ENCODE results near the gene PARVA. TPM values are rescaled to one million over a fixed set of nuclear protein-coding genes. Genes with fewer than 3 reads are reported as not detected.

Gene PARVA
- total RNA-seq, 1 experiment from 2014 or later = 18.1 TPM

- Histone ChIP-seq H3K9me3 (ENCODE audit: control insufficient read depth, low read depth, low read length) (no peaks in the 10 kb centered on the region), H3K4ac (ENCODE audit: low read depth, low read length) (no peak overlapping the region), H2BK15ac (ENCODE audit: low read depth, low read length) (no peak overlapping the region), H3K23me2 (ENCODE audit: insufficient read length, low read depth, low read length, poor library complexity, severe bottlenecking) (no peaks in the 10 kb centered on the region), H3K4me2 (ENCODE audit: insufficient read depth, insufficient read length, low read length) (no peak overlapping the region), H3K27ac (ENCODE audit: insufficient read length, low read depth, low read length) (no peak overlapping the region), H3K4me1 (ENCODE audit: insufficient read depth, low read length) (peaks cover 7% of the 10 kb centered on the region; the same call in 1 of the 2 replicates), H3K27me3 (ENCODE audit: insufficient read depth, low read length) (no peaks in the 10 kb centered on the region), H3K18ac (ENCODE audit: insufficient read length, low read depth, low read length) (no peak overlapping the region), H3K9ac (ENCODE audit: extremely low read depth, insufficient read length, low read length) (no peak overlapping the region), H4K91ac (ENCODE audit: insufficient read length, low read depth, low read length) (no peak overlapping the region), H4K20me1 (ENCODE audit: control insufficient read depth, insufficient read depth, insufficient read length) (no peaks in the 10 kb centered on the region), H2BK120ac (ENCODE audit: low read depth, low read length, poor library complexity, severe bottlenecking) (no peak overlapping the region), H3K56ac (ENCODE audit: insufficient read length, low read depth, low read length) (no peak overlapping the region), H3T11ph (ENCODE audit: low read length) (no peak overlapping the region), H2AFZ (ENCODE audit: low read length) (no peak overlapping the region), H3K23ac (ENCODE audit: insufficient read length, low read depth, low read length) (no peak overlapping the region), H4K5ac (ENCODE audit: insufficient read length, low read depth, low read length) (no peak overlapping the region), H3K79me2 (ENCODE audit: insufficient read depth, low read length) (no peaks in the 10 kb centered on the region), H2AK5ac (ENCODE audit: insufficient read length, low read length) (no peak overlapping the region), H2BK12ac (ENCODE audit: insufficient read length, low read depth, low read length) (no peak overlapping the region), H3K79me1 (ENCODE audit: insufficient read depth, low read depth, low read length, poor library complexity, severe bottlenecking) (no peaks in the 10 kb centered on the region), H2BK5ac (ENCODE audit: insufficient read length, low read length) (no peak overlapping the region), H2BK20ac (ENCODE audit: low read depth, low read length, poor library complexity, severe bottlenecking) (no peak overlapping the region), H4K8ac (replicated peaks; ENCODE audit: insufficient read length, low read depth, low read length) (no peak overlapping the region), H3K14ac (ENCODE audit: insufficient read depth, low read length) (no peak overlapping the region)
- DNase-seq = no peak
- 0 out of 7 replicates have a peak overlapping the region, but pooled peaks of 1 of the 3 experiments have one; percentile 9 for H3K27ac Mint-ChIP-seq
- no peak overlapping the region for H3K4me3 Mint-ChIP-seq
- H3K36me3 Mint-ChIP-seq (ENCODE audit: insufficient read depth in 1 of 3, low read depth in 3 of 3) = peaks cover 3 to 9% (median 7%) of the 10 kb centered on the region in 3 experiments; a peak in 4 of 7 replicates
- WGBS (ENCODE audit: extremely low coverage, insufficient read length, low lambda C conversion rate) = no CpG with 5 or more reads among the region's 1 CpG
- no peaks in the 10 kb centered on the region for H3K27me3 Mint-ChIP-seq (ENCODE audit: low read depth)
- H3K4me1 Mint-ChIP-seq = peaks cover 14 to 21% of the 10 kb centered on the region in 2 experiments
- TF ChIP-seq, protein P1, sequence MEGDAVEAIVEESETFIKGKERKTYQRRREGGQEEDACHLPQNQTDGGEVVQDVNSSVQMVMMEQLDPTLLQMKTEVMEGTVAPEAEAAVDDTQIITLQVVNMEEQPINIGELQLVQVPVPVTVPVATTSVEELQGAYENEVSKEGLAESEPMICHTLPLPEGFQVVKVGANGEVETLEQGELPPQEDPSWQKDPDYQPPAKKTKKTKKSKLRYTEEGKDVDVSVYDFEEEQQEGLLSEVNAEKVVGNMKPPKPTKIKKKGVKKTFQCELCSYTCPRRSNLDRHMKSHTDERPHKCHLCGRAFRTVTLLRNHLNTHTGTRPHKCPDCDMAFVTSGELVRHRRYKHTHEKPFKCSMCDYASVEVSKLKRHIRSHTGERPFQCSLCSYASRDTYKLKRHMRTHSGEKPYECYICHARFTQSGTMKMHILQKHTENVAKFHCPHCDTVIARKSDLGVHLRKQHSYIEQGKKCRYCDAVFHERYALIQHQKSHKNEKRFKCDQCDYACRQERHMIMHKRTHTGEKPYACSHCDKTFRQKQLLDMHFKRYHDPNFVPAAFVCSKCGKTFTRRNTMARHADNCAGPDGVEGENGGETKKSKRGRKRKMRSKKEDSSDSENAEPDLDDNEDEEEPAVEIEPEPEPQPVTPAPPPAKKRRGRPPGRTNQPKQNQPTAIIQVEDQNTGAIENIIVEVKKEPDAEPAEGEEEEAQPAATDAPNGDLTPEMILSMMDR (conservative IDR thresholded peaks at IDR 0.05) = no peak
- H3K9me3 Mint-ChIP-seq = peaks cover 8 to 9% of the 10 kb centered on the region in 2 experiments; a peak in 4 of 5 replicates
Observed at GRCh38 chr11:12436266-12436665, 58.9 kb downstream of the PARVA start.
